Stimulated activated CD8-positive, alpha-beta memory T cell treated with anti-CD3 and anti-CD28 coated beads, Interleukin-15, amount 100 ng/mL, for 48 hours (primary cell): Measurements from ENCODE around the gene CDC42BPA.

ENCODE experiments used
- DNase-seq, 2 donors: peaks; one replicate each; pipeline ENCODE4 v3.0.0-alpha.2; 2020; ENCODE audit warnings: low read depth in 2 of 2

Gene CDC42BPA

GRCh38 chr1:227212164-227212563 lies 106.1 kb downstream of the CDC42BPA start:
- no peak for DNase-seq

DNA sequence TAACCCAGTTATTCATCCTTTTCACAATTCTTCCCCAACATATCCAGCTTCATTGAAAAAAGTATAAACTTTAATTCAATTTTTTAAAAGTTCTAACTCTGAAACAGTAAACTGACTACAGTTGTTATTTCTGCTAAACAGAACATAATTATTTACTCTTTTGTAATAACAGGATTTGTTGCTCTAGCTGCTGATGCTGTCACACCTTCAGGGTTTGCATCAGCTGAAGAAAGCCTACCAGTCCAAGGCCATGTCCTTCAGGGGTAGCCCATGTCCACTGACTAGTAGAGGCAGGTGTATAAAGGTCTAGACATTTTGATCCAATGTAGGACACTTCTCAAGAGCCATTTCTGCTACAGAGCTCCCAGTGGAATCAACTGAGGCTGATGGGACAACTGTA lies 107.7 kb downstream of the CDC42BPA start:
- no peak for DNase-seq

GRCh38 chr1:227197064-227197463 lies 121.2 kb downstream of the CDC42BPA start:
- DNase-seq, result no peak

DNA sequence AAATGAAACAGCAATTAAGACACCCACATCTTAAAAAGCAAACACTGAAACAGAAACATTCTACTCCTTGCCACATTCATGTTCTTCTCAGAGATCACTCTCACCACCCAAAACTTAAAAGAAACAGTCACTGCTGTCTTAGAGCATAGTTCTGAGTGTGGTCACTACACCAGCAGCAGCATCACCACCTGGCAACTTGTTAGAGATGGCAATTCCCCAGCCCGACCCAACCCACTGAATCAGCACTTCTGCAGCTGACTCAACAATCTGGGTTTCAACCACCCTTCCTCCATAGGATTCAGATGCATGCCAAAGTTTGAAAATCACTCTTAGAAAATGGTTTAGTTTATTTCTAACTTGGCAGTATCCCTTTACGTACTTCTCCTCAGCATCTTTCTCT lies 126.1 kb downstream of the CDC42BPA start:
- DNase-seq, result peak; percentile 1 to 29

GRCh38 chr1:227191607-227192006 lies 126.7 kb downstream of the CDC42BPA start:
- no peak for DNase-seq

DNA sequence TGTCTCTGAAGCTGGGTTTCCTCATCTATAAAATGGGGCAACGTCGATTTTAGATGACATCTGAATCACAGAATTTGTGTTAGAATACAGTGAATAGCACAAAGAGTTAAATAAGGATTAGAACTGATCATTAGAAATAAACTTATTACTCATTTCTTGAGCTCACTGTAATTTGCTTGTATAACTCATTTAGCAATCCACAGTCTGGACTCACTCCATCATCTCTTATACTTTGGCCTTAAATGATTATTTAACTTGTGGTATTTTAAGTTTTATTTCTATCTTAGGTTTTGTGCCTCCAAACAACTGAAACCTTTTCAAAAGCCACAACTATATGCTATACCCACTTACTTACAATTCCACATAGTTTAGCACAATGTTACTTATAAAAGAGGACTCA lies 128.0 kb downstream of the CDC42BPA start:
- DNase-seq, result no peak

DNA sequence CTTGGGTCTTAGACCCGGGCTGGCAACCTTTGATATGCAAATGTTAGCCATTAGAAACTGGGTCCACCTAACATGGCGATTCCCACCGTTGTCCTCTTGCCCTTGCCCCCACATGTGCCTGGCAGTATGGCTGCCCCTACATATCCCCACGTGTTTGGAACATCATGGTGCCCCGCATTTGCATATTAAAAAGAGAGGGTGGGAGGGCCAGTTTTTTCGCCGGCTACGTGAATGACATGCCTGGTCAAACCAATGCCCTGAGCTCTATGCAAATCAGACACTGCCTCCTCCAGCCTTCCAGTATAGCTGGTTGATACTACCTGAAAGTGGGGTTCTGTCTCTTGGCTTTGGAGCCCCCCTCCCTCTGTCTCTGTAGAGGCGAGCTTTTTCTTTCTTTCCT lies 133.0 kb downstream of the CDC42BPA start:
- DNase-seq, result no peak

GRCh38 chr1:227182012-227182411 lies 136.3 kb downstream of the CDC42BPA start:
- DNase-seq, result no peak

GRCh38 chr1:227175611-227176010 lies 142.7 kb downstream of the CDC42BPA start:
- DNase-seq, result no peak

GRCh38 chr1:227174164-227174563 lies 144.1 kb downstream of the CDC42BPA start:
- no peak for DNase-seq

GRCh38 chr1:227170361-227171166 lies 147.7 kb downstream of the CDC42BPA start:
- no peak for DNase-seq

DNA sequence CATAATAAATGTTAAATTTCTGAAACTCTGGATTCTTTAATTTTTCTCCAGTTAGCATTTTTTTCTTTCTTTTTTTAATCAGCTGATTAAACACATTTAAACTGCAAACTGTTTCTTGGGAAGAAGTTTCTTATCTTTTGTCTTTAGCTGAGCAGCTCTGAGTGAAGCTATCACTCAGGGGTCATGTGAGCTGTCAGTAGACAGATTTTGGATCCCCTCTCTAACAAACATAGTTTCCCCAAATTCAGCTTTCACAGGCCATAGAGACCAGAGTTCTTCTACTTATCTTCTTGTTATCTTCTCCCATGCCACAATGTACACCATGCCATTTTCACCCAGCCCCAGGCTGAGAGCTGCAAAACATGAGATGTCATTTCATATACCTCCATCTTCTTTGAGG lies 148.9 kb downstream of the CDC42BPA start:
- no peak for DNase-seq

GRCh38 chr1:227167276-227168101 lies 150.8 kb downstream of the CDC42BPA start:
- no peak for DNase-seq

DNA sequence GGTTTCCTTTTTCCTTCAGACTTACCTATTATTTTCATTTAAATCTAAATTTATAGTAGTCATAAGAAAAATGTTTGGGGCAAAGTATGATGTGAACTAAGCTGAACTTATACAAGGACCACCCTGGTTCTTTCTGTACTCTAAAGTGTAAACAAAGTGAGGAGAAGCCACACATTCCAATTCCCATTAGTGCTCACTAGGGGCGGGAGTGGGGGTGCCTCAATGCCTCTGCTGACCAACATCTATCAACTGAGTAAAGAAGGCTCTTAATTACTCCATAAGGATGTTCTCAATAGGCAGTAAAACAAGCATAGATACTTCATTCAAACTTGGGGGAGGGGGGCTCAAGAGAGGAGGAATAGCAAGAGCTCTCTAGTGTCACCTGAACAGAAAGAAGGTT lies 151.7 kb downstream of the CDC42BPA start:
- DNase-seq, result no peak

- DNase-seq, result no peak
These were observed 156.8 kb downstream of the CDC42BPA start for GRCh38 chr1:227161470-227161869.

GRCh38 chr1:227156520-227156919 lies 161.8 kb downstream of the CDC42BPA start:
- DNase-seq, result no peak

DNA sequence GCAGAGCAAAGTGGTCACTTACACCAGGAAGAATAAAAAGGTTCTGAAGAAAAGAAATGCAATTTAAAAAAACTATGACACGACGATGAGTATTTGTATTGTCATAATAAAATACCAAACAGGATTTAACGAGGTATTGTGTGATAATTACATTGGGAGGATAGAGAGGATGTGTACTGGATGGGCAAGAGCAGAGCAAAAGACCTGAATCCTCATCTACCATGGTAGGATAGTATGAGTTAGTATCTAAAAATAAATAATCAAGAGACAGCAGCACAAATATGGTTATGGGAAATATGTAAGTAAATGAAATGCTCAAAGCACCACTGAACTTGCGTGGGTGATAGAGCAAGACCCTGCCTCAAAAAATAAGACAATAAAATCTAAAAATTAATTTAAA lies 162.6 kb downstream of the CDC42BPA start:
- DNase-seq, result no peak

DNA sequence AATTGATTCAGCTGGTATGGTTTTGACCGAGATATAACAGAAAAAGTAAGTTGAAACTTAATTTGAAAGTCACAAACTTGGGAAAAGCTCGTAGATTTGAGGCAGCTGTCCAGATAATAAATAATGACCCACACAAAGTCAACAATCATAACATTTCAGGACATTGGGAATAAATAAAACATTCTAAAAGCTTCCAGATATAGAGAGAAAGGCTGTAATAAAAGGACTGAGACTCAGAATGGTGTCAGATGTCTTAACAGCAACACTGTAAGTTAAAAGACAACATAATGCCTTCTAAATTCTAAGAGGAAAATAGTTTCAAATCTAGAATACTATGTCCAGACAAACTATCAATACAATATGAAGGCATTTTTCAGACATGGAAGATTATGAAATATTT lies 163.3 kb downstream of the CDC42BPA start:
- no peak for DNase-seq

- DNase-seq, result no peak
These were observed 165.8 kb downstream of the CDC42BPA start for GRCh38 chr1:227152525-227152924.

DNA sequence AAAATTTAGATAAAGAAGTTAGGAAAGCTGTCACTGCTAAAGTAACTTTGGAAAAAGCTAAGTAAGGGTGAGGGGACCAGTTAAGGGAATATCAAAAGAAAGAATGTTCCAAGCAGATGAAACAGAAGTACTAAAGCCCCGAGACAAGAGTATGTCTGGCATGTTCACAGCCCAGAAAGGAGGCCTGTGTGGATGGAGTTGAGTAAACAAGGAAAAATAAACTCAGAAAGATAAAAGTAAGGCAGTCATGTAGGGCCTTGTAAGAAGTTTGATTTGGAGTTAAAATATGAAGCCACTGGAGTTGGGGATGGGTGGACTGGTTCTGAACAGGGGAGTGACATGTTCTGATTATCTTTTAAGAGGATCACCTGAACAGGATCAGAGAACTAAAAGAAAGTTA lies 177.9 kb downstream of the CDC42BPA start:
- DNase-seq, result no peak

GRCh38 chr1:227136210-227136820 lies 182.0 kb downstream of the CDC42BPA start:
- DNase-seq, result no peak

DNA sequence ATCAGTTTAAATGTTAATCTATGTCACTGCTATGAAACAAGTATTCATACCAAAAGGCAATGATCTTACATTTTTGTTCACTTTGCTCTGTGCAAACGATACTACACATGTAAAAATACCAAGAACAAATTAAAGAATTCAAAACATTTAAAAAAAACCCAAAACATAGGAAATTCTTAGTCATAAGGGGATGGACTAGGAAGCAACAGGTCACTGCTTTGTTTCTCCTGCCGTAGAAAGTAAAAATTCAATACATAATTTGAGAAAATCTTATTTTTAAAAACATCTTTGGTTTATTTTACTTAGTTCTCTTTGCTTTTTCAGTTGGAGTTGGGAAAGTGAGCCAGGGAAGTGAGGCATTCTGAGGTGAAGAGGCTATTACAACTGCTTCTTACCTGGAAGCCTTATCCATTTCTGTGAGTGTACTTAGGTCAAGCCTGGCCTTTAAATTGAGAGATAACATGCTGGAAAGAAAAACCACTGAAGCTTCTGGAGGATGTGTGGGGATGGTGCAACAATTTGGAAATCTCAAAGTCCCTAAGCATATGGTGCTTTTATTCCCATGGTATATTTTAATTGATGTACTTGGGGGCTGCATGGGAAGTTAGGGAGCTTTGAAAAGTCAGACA lies 183.5 kb downstream of the CDC42BPA start:
- no peak for DNase-seq
